Small intestine (tissue), 7 donors: ENCODE data around the gene QRICH2. TPM values are rescaled to one million over a fixed set of nuclear protein-coding genes. Genes with fewer than 3 reads are reported as not detected.
"Not testable (repeated sequence)": the region's sequence is repeated elsewhere in the genome, so short reads cannot be mapped to it uniquely, and the experiment has no call there.

Source experiments
- DNase-seq, 2 donors: peaks; one replicate each; pipeline versions ENCODE4 v3.0.0 to v3.0.0-alpha.2; 2013
- FAIRE-seq: peaks from 2 replicates; lab custom pipeline; 2012; peaks lifted over from hg19 to GRCh38; lab: Jason Lieb, UNC
- H3K27ac ChIP-seq, 3 donors: one replicate each; pipeline ENCODE4 v1.5.1; 2013; ENCODE audit warnings: low read length in 2 of 3, mild to moderate bottlenecking in 2 of 3, control low read depth in 1 of 3, inconsistent platforms in 1 of 3, low read depth in 1 of 3, moderate library complexity in 1 of 3
- H3K27me3 ChIP-seq, 3 donors: one replicate each; pipeline ENCODE4 v1.6.1; 2013; ENCODE audit warnings: low read length in 3 of 3, inconsistent platforms in 1 of 3; ENCODE audit not compliant: control insufficient read depth in 3 of 3, insufficient read depth in 3 of 3
- H3K36me3 ChIP-seq, 3 donors: one replicate each; pipeline ENCODE4 v1.6.1; 2013; ENCODE audit warnings: low read length in 3 of 3, inconsistent platforms in 1 of 3, low read depth in 1 of 3, mild to moderate bottlenecking in 1 of 3, moderate library complexity in 1 of 3; ENCODE audit not compliant: control insufficient read depth in 3 of 3, insufficient read depth in 2 of 3
- H3K4me1 ChIP-seq, 3 donors: one replicate each; pipeline ENCODE4 v1.6.1; 2013; ENCODE audit warnings: low read length in 2 of 3, inconsistent platforms in 1 of 3, low read depth in 1 of 3, mild to moderate bottlenecking in 1 of 3, moderate library complexity in 1 of 3; ENCODE audit not compliant: control insufficient read depth in 3 of 3, insufficient read depth in 2 of 3
- H3K4me3 ChIP-seq, 3 donors: one replicate each; pipeline ENCODE4 v1.5.1; 2013; ENCODE audit warnings: low read length in 3 of 3, control low read depth in 1 of 3, inconsistent platforms in 1 of 3, low read depth in 1 of 3, mild to moderate bottlenecking in 1 of 3, moderate library complexity in 1 of 3
- H3K9me3 ChIP-seq, 2 donors: one replicate each; pipeline ENCODE4 v1.6.1; 2013; ENCODE audit warnings: low read depth in 1 of 2, low read length in 1 of 2; ENCODE audit not compliant: control insufficient read depth in 2 of 2, insufficient read depth in 1 of 2
- WGBS, 3 donors: extraction: QIAGEN DNeasy Blood & Tissue Kit; methylation state at CpG; one replicate each; pipeline ENCODE4 v1.1.7; 2013; 5-methylcytosine and 5-hydroxymethylcytosine counted together
- polyA plus RNA-seq, 4 donors: library from polyadenylated mRNA; stranded (reverse) in 3 of 4; unstranded in 1 of 4; fragments of 200-250 nt in 3 of 4; fragments of 120-200 nt in 1 of 4; gene quantifications; one replicate each; pipeline versions ENCODE4 v1.2.1 to v1.2.3, GENCODE V29; 2013
- donor health status: healthy with polysubstance abuse.
- donor health status: control.
- donor health status: control.
- donor health status: Bipolar disorder and iron deficiency.
- donor health status: healthy.

Gene QRICH2
- polyA plus RNA-seq, 4 donors = 2.4 to 3.0 (median 2.6) TPM

DNA sequence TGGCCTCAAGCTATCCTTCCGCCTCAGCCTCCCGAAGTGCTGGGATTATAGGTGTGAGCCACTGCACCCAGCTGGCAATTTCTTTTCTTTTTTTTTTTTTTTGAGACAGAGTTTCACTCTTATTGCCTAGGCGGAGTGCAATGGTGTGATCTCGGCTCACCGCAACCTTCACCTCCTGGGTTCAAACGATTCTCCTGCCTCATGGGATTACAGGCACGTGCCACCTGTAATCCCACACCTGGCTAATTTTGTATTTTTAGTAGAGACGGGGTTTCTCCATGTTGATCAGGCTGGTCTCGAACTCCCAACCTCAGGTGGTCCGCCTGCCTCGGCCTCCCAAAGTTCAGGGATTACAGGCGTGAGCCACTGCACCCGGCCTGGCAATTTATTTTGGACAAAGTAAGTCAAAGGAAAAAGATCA lies 40.5 kb downstream of the QRICH2 start:
- not testable (repeated sequence) for H3K9me3 ChIP-seq, FAIRE-seq, DNase-seq, H3K27me3 ChIP-seq
- Histone ChIP-seq H3K27ac (peak overlapping the region; percentile 65 to 98 (median 77)), H3K4me1 (peaks cover 7 to 80% (median 18%) of the 10 kb centered on the region in 3 donors), H3K36me3 (peaks cover 0 to 54% (median 3%) of the 10 kb centered on the region in 3 donors), H3K4me3 (peak overlapping the region in 1 of 3 donors; percentile 87)
- 45 to 60% (median 56%) methylated on average over 13 of the region's 13 CpGs for WGBS, 3 donors

DNA sequence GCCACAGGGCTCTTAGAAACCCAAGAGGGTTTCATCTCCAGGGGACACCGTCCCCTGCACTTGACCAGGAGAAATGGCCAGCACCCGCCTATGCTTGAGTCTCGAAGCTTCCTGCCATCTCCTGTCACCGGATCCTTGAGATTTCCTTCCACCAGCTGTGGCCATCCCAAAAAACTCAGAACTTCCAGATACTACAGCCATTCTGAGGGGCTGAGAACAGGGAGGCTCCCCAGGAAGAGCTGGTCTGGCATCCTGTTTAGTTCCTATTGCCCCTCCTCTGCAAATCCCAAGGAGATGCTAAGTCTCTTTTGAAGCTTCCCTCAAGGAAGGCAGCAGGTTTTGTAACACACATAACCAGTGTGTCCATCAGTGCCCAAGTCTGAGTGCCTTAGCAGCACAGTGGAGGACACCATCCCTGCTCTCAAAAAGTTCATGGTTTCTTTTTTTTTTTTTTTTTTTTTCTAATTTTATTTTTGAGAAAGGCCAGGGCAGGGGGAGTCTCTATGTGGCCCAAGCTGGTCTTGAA lies 41.0 kb downstream of the QRICH2 start:
- no peaks in the 10 kb centered on the region for H3K27me3 ChIP-seq
- peaks cover 7 to 80% (median 18%) of the 10 kb centered on the region in 3 donors for H3K4me1 ChIP-seq
- FAIRE-seq (no peak), DNase-seq (no peak)
- peak overlapping the region; percentile 65 to 98 (median 89) for H3K27ac ChIP-seq
- peaks cover 0 to 54% (median 3%) of the 10 kb centered on the region in 3 donors for H3K36me3 ChIP-seq
- H3K9me3 ChIP-seq = no peaks in the 10 kb centered on the region
- WGBS, 3 donors = 54 to 59% (median 59%) methylated on average over 4 of the region's 4 CpGs
- peak overlapping the region; percentile 71 to 100 (median 87) for H3K4me3 ChIP-seq

DNA sequence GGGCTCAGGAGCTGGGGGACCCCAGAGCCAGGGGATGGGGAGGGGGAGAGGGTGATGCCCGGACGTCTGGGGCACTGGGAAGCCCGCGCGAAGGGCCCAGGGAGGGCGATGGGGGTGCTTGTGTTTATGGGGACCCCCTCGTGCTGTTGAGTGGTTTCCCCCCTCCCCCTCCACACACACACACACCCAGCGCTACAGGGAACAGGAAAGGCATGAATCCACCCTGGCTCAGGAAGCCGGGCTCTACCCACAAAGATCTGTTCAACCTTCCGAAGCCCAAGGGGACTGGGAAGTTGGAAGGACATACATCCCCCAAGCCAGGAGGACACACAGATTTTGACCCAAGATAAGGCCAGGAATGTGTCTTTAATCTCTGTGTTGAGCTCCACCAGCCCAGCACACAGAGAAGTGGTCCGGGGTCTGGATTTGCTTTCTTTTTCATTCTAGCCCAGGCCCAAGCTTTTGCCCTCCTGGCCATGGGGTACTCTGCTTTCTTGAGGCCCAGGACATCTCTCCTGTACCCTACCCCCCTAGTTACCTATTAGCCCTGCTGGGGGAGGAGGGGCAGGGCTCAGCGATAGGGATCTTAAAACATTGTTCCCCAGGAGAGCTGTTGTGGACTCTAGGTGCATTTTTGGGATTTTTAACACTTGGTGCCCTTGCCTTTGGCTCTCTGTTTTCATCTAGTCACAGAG lies 41.7 kb downstream of the QRICH2 start:
- H3K27ac ChIP-seq = peak overlapping the region; percentile 65 to 98 (median 89)
- peaks cover 7 to 80% (median 14%) of the 10 kb centered on the region in 3 donors for H3K4me1 ChIP-seq
- 1 to 2% (median 2%) methylated on average over 11 to 12 of the region's 12 CpGs for WGBS, 3 donors
- FAIRE-seq (no peak), DNase-seq (peak in 1 of 2 donors; percentile 54)
- H3K9me3 ChIP-seq = no peaks in the 10 kb centered on the region
- no peaks in the 10 kb centered on the region for H3K27me3 ChIP-seq
- H3K4me3 ChIP-seq = peak overlapping the region; percentile 71 to 100 (median 87)
- peaks cover 0 to 50% (median 3%) of the 10 kb centered on the region in 3 donors for H3K36me3 ChIP-seq

DNA sequence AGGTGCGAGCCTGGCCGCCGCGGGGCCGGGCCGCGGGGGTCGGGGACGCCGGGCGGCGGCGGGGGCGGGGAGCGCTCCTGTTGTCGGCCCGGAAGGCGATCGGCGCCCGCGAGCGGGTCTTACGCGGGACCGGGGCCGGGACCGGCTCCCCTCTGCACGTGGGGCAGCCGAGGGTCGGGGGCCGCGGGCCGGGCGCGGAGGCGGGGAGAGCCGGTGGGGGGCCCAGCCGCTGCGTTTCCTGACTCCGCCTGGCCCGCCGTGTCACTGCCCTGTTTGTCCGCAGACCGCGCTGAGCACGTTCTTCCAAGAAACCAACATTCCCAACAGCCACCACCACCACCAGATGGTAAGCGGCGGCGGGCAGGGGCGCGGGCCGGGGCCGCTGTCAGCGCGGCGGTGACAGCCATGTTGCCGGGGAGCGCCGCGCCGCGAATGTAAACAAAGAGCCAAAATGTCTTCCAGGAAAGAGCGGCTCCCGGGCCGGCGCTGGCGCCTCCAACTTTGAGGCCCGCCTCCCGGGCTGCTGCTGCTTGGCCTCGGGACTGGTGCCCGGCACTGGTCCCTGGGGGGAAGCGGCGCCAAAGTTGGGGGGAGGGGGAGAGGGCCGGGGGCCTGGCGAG lies 42.3 kb downstream of the QRICH2 start:
- Histone ChIP-seq H3K4me3 (peak overlapping the region; percentile 71 to 100 (median 87)), H3K27me3 (no peaks in the 10 kb centered on the region), H3K9me3 (no peaks in the 10 kb centered on the region), H3K36me3 (peaks cover 0 to 43% (median 3%) of the 10 kb centered on the region in 3 donors), H3K4me1 (peaks cover 8 to 80% (median 15%) of the 10 kb centered on the region in 3 donors), H3K27ac (peak overlapping the region; percentile 65 to 98 (median 89))
- FAIRE-seq (no peak), DNase-seq (peak; percentile 57 to 79)
- 1 to 2% (median 1%) methylated on average over 46 to 76 of the region's 76 CpGs for WGBS, 3 donors

DNA sequence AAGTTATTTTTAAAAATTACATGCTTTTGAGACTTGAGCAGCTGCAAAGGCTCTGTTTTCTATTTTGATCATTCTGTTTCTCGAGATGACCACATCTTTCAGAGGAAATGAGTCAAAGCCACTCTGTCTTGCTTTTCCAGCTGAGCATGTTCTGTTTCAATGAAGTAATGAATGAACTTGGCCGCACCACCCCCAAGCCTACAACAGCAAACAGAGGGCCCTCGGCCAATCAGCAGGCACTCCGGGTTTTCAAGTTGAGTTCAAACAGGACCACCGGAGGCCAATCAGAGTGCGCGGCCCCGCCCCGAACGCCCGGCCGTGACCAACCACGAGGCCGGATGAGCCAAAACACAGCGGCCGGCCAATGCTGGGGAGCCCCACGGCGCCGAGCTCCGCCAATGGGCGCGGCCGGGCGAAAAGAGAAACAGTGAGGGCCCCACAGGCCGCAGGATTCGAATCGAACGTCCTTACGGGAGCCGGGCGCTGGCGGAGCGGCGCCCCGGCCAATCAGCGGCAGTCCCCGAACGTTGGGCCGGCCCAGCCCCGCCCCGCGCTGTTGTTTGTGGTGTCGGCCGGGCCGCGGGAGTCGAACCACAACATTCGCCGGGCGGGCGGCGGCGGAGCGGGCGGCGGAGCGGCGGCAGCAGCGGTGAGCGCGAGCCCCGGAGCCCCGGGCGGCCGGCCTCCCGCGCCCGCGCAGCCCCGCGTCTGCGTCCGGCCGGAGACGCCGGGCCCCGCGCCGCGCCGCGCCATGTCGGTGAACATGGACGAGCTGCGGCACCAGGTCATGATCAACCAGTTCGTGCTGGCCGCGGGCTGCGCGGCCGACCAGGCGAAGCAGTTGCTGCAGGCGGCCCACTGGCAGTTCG lies 43.1 kb downstream of the QRICH2 start, which contains the start of gene UBALD2:
Gene UBALD2, plus strand, starts transcription at position 594 of the 869 bp plus-strand sequence. Its CDS starts 158 bp downstream, at position 752.
- H3K27ac ChIP-seq = peak within 1 kb of the TSS; percentile 89 to 98 (median 95)
- peak within 1 kb of the TSS; percentile 71 to 100 (median 87) for H3K4me3 ChIP-seq
- H3K4me1 ChIP-seq = peaks cover 10 to 81% (median 19%) of the 10 kb centered on the region in 3 donors
- no peaks in the 10 kb centered on the region for H3K27me3 ChIP-seq
- H3K36me3 ChIP-seq = peaks cover 0 to 36% (median 2%) of the 10 kb centered on the region in 3 donors
- no peaks in the 10 kb centered on the region for H3K9me3 ChIP-seq
- 0 to 1% (median 0%) methylated on average over 49 to 94 of the region's 94 CpGs for WGBS, 3 donors
- DNase-seq (peak; percentile 99 to 100), FAIRE-seq (peak; percentile 5)

DNA sequence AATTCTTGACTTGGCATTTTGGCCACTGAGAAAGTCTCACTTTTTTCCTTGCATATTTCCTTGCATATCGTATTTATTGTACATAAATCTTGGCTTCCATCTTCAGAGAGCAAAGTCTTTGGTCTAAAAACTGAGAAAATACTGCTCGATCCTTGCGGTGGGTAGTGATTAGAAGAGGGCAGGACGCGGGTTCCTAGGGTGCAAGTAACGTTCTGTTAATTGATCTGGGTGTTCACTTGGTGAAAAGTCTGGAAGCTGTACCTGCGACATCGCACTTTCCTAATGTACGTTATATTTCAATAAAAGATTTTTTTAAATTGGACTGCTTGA lies 43.7 kb downstream of the QRICH2 start:
- 29 to 37% (median 32%) methylated on average over 9 of the region's 9 CpGs for WGBS, 3 donors
- Histone ChIP-seq H3K4me3 (no peak overlapping the region), H3K9me3 (no peaks in the 10 kb centered on the region), H3K27me3 (no peaks in the 10 kb centered on the region), H3K4me1 (peaks cover 10 to 81% (median 17%) of the 10 kb centered on the region in 3 donors), H3K36me3 (peaks cover 0 to 30% (median 0%) of the 10 kb centered on the region in 3 donors), H3K27ac (peak overlapping the region; percentile 74 to 95 (median 95))
- no peak for FAIRE-seq
- DNase-seq = no peak

DNA sequence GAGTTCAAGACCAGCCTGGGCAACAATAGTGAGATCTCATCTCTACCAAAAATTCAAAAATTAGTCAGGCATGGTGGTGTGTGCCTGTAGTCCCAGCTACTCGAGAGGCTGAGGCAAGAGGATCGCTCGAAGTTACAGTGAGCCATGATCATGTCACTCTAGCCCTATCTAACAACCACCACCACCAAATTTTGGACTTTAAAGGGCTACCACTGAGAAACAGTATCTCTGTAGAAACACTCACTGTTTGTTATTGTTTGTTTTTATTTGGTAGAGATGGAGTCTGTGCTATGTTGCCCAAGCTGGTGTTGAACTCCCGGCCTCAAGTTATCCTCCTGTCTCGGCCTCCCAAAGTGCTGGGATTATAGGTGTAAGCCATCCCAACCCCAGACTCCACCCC lies 44.2 kb downstream of the QRICH2 start:
- FAIRE-seq = no peak

More for the DNA sequence above, 44.2 kb downstream of the QRICH2 start:
- H3K27ac ChIP-seq = peak overlapping the region; percentile 74 to 95 (median 95)
- WGBS, 3 donors = 79 to 88% (median 86%) methylated on average over 5 of the region's 5 CpGs
- no peak overlapping the region for H3K4me3 ChIP-seq
- peaks cover 5 to 77% (median 14%) of the 10 kb centered on the region in 3 donors for H3K4me1 ChIP-seq
- DNase-seq = no peak
- H3K9me3 ChIP-seq = no peaks in the 10 kb centered on the region
- H3K27me3 ChIP-seq = no peaks in the 10 kb centered on the region
- peaks cover 0 to 25% (median 0%) of the 10 kb centered on the region in 3 donors for H3K36me3 ChIP-seq
